BJ (cell line): Measurements from ENCODE around the gene SLC13A1. TPM values are rescaled to one million over a fixed set of nuclear protein-coding genes. Genes with fewer than 3 reads are reported as not detected.

ENCODE experiments used
- CTCF ChIA-PET: fragments of 350-600 bp; formaldehyde crosslinking; extraction: SDS; loops from one replicate; lab custom pipeline; 2021; ENCODE audit warnings: antibody characterized with exemption, inconsistent platforms; lab: Yijun Ruan, JAX
- POLR2A ChIA-PET: fragments of 300-600 bp; sonication (Branson Sonifier 250); formaldehyde crosslinking; extraction: SDS; loops from one replicate; lab custom pipeline; 2021; ENCODE audit warnings: antibody characterized with exemption; lab: Charles Lee
- DNase-seq: peaks from one replicate; pipeline ENCODE4 v3.0.0-alpha.2; 2011; ENCODE audit warnings: low read depth
- H3K27me3 ChIP-seq: 2 replicates; pipeline ENCODE4 v1.6.0; 2011; ENCODE audit warnings: low read length; ENCODE audit not compliant: control insufficient read depth, insufficient read depth
- H3K36me3 ChIP-seq: 2 replicates; pipeline ENCODE4 v1.5.1; 2011; ENCODE audit warnings: low read length; ENCODE audit not compliant: control insufficient read depth, insufficient read depth
- H3K4me3 ChIP-seq: 2 replicates; pipeline ENCODE4 v1.5.1; 2011; ENCODE audit warnings: low read depth, mild to moderate bottlenecking, control low read depth, low read length
- polyA plus RNA-seq: library from polyadenylated mRNA; depleted of rRNA; stranded (reverse); fragments of >200 nt; gene quantifications from 2 replicates; pipeline ENCODE4 v1.2.3, GENCODE V29; 2011; rRNA removed
- TF ChIP-seq, protein P1 (sequence below): IDR thresholded peaks from 2 replicates; pipeline ENCODE4 v1.5.1; 2011; ENCODE audit warnings: low read depth, mild to moderate bottlenecking, control low read depth, inconsistent platforms, low read length, moderate library complexity; ENCODE audit not compliant: insufficient read depth

Gene SLC13A1
- polyA plus RNA-seq, 1 experiment = not detected

DNA sequence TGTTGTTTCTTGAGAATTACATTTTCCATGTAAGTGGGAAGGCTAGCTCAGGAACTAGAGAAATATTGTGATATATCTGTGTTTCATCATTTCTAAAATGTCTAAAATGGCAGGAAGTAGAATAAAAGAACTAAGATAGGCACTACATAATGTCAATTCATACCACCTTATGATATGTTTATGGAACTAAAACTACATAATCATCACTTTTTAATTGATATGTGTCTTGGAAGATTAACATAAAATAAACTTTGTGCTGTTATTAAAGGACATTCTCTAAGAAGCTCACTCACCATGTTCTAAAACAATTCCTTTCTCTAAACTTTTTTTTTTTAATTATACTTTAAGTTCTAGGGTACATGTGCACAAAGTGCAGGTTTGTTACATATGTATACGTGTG is 120.7 kb downstream of the SLC13A1 start:
- POLR2A ChIA-PET = no interaction called here
- CTCF ChIA-PET = interaction anchor here (0.6 kb wide), 1 partner anchor 124 kb away, joined by 3 read pairs; no protein-coding TSS in a partner anchor
- DNase-seq = no peak

DNA sequence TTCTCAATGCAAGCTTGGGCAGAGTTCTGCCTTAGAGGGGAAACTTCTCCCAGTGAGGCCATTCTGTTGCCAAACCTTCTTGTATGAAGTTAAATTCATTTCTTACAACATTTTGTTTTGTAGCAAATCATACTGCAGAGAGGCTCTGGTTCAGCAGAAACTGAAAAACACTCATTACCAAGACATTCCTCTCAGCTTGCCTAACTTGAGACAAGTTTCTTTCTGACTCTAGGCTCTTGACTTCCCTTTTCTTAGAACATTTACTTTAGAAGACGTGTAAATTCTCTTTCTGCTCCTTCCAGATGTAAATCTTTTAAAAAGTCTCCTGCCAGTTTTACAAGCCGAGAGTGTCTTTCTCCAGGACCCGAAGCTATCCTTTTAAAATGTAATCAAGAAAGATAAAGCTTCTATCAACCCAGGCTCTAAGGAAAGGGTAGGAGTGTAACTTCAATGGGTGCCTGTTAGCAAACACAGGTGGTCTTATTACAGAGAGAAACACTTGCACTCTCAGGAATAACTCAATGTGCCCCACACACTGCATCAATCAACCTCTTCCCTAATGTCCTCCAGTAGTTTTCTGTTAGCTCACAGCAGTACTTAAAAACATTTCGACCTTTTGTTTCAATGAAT is 123.8 kb downstream of the SLC13A1 start:
- DNase-seq = no peak
- H3K4me3 ChIP-seq = no peak overlapping the region
- TF ChIP-seq, protein P1, sequence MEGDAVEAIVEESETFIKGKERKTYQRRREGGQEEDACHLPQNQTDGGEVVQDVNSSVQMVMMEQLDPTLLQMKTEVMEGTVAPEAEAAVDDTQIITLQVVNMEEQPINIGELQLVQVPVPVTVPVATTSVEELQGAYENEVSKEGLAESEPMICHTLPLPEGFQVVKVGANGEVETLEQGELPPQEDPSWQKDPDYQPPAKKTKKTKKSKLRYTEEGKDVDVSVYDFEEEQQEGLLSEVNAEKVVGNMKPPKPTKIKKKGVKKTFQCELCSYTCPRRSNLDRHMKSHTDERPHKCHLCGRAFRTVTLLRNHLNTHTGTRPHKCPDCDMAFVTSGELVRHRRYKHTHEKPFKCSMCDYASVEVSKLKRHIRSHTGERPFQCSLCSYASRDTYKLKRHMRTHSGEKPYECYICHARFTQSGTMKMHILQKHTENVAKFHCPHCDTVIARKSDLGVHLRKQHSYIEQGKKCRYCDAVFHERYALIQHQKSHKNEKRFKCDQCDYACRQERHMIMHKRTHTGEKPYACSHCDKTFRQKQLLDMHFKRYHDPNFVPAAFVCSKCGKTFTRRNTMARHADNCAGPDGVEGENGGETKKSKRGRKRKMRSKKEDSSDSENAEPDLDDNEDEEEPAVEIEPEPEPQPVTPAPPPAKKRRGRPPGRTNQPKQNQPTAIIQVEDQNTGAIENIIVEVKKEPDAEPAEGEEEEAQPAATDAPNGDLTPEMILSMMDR = no peak
- no peaks in the 10 kb centered on the region for H3K27me3 ChIP-seq
- CTCF ChIA-PET = no interaction called here
- POLR2A ChIA-PET = no interaction called here
- H3K36me3 ChIP-seq = no peaks in the 10 kb centered on the region

More for the DNA sequence above, 120.7 kb downstream of the SLC13A1 start:
- Histone ChIP-seq H3K4me3 (no peak overlapping the region), H3K36me3 (no peaks in the 10 kb centered on the region), H3K27me3 (no peaks in the 10 kb centered on the region)
- TF ChIP-seq, protein P1 = no peak

DNA sequence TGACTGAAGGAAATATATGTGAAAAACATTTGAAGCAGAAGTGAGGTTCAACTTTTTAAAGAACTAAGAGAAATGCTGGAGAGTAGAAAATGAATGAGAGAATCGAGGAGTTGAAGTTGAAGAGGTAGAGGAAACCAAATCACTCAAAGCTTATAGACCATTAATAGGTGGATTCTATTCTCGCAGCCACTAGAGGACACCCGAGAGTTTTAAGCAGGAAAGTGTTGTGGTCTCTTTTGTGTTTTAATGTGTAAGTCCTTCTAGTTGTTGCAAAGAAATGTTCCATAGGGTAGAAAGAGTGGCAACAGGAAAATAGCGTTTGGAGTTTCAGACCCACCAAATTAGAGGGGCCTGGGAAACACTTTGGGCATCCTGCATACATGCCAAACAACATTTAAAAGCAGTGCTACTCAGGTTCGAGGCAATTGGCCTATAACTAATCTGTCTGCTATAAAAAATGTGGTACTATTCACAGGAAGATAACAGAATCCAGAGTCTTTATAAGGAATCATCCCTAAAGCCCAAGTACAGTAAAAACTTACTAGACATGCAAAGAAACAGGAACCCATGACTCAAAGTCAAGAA is 129.0 kb downstream of the SLC13A1 start:
- TF ChIP-seq, protein P1 = no peak
- DNase-seq = no peak
- Histone ChIP-seq H3K27me3 (no peaks in the 10 kb centered on the region), H3K4me3 (no peak overlapping the region), H3K36me3 (no peaks in the 10 kb centered on the region)
- POLR2A ChIA-PET = no interaction called here
- CTCF ChIA-PET = no interaction called here

DNA sequence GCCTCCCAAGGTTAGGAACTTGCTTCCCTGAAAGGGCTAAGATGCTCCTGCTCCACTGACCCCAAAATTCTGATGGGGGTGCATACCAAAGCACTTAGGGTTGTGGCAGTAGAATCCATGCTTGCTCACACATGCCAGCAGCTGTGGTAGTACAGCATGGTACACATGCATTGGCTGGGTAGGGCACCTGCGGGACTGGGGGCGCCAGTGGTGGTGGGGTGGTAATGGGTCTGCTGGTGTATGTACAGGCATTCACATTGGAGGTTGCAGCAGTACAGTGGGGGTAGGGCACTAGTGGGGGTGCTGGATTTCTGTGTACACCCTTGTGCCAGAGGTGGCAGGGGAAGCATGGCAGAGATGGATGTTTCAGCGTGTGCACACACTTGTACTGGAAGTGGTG is 132.0 kb downstream of the SLC13A1 start:
- TF ChIP-seq, protein P1 = no peak
- H3K27me3 ChIP-seq = no peaks in the 10 kb centered on the region
- ChIA-PET CTCF (no interaction called here), POLR2A (no interaction called here)
- no peaks in the 10 kb centered on the region for H3K36me3 ChIP-seq
- H3K4me3 ChIP-seq = no peak overlapping the region
- DNase-seq = no peak

Other genes starting within 250 kb of the SLC13A1 start
- gene TAS2R16, start 204.3 kb downstream of the SLC13A1 start, polyA plus RNA-seq = not detected in 2 replicates